Spleen (tissue), 7 donors: ENCODE data around the gene ATP6V1B1.

Source experiments
- CTCF ChIP-seq, 11 experiments: fragments of 200-600 bp in 7 of 11; fragments of 450-650 bp in 4 of 11; sonication (generic) in 4 of 11; IDR thresholded peaks in 8 of 11; conservative IDR thresholded peaks in 3 of 11; 1 replicate in 7 of 11; 2 replicates in 4 of 11; pipeline versions ENCODE4 v1.4.0 to v1.8.0; 2016 to 2021; ENCODE audit warnings: antibody characterized with exemption in 11 of 11, inconsistent platforms in 4 of 11, mild to moderate bottlenecking in 1 of 11
- POLR2A ChIP-seq, 3 donors: fragments of 450-650 bp; IDR thresholded peaks; one replicate each; pipeline ENCODE4 v1.5.1; 2017; ENCODE audit warnings: antibody characterized with exemption in 3 of 3, mild to moderate bottlenecking in 1 of 3
- POLR2AphosphoS5 ChIP-seq, 3 donors: sonication (generic); formaldehyde crosslinking; IDR thresholded peaks; one replicate each; pipeline ENCODE4 v1.5.1; 2017; ENCODE audit warnings: antibody characterized with exemption in 3 of 3
- donor health status: DM: no; HTN: no; CAD: no; lungs with moderate emphysema.
- donor health status: DM: no; HTN: no; CAD: no.
- donor health status: DM: no; HTN: no; CAD: no.

- TF ChIP-seq CTCF (IDR thresholded peaks at IDR 0.05 in 8 of 11, conservative IDR thresholded peaks at IDR 0.05 in 3 of 11) (no peak), POLR2A (IDR thresholded peaks at IDR 0.05) (no peak), POLR2AphosphoS5 (IDR thresholded peaks at IDR 0.05) (no peak)
Measured at GRCh38 chr2:70944111-70944690, 8.5 kb downstream of the ATP6V1B1 start.
